MM.1S (cell line): Measurements from ENCODE around the gene ESF1.

Source experiments
- DNase-seq: peaks from one replicate; pipeline ENCODE4 v3.0.0-alpha.2; 2015
- H2AFZ ChIP-seq: fragments of 300-600 bp; sonication (generic); 2 replicates; pipeline ENCODE4 v1.6.0; 2016; ENCODE audit warnings: antibody characterized with exemption, low read length
- H3F3A ChIP-seq: fragments of 300-600 bp; sonication (generic); 2 replicates; pipeline ENCODE4 v1.6.1; 2016; ENCODE audit warnings: mild to moderate bottlenecking, antibody characterized with exemption, low read length, moderate library complexity, mixed read lengths; ENCODE audit not compliant: insufficient read depth
- H3K27ac ChIP-seq: fragments of 300-600 bp; sonication (generic); 2 replicates; pipeline ENCODE4 v1.5.1; 2016; ENCODE audit warnings: mild to moderate bottlenecking, low read length
- H3K27me3 ChIP-seq: fragments of 300-600 bp; sonication (generic); replicated peaks from 2 replicates; pipeline ENCODE4 v1.6.0; 2016; ENCODE audit warnings: low read length; ENCODE audit not compliant: insufficient read depth
- H3K36me3 ChIP-seq: fragments of 300-600 bp; sonication (generic); replicated peaks from 2 replicates; pipeline ENCODE4 v1.6.1; 2016; ENCODE audit warnings: mild to moderate bottlenecking, low read length, mixed read lengths; ENCODE audit not compliant: insufficient read depth
- H3K4me1 ChIP-seq: fragments of 300-600 bp; sonication (generic); 2 replicates; pipeline ENCODE4 v1.6.1; 2016; ENCODE audit warnings: low read length, mixed read lengths
- H3K4me2 ChIP-seq: fragments of 300-600 bp; sonication (generic); 2 replicates; pipeline ENCODE4 v1.6.0; 2016; ENCODE audit warnings: low read depth, low read length
- H3K4me3 ChIP-seq: fragments of 300-600 bp; sonication (generic); 2 replicates; pipeline ENCODE4 v1.5.1; 2016; ENCODE audit warnings: low read length, mixed read lengths
- H3K79me2 ChIP-seq: fragments of 300-600 bp; sonication (generic); 2 replicates; pipeline ENCODE4 v1.6.1; 2016; ENCODE audit warnings: mixed run types, low read length, mixed read lengths
- H3K9ac ChIP-seq: fragments of 300-600 bp; sonication (generic); 2 replicates; pipeline ENCODE4 v1.6.1; 2016; ENCODE audit warnings: low read length, mixed read lengths
- H3K9me2 ChIP-seq: fragments of 300-600 bp; sonication (generic); replicated peaks from 2 replicates; pipeline ENCODE4 v1.6.1; 2016; ENCODE audit warnings: mild to moderate bottlenecking, low read length, mixed read lengths; ENCODE audit not compliant: insufficient read depth
- H3K9me3 ChIP-seq: fragments of 300-600 bp; sonication (generic); replicated peaks from 2 replicates; pipeline ENCODE4 v1.6.1; 2016; ENCODE audit warnings: mild to moderate bottlenecking, low read length, mixed read lengths; ENCODE audit not compliant: insufficient read depth
- H4K20me1 ChIP-seq: fragments of 300-600 bp; sonication (generic); 2 replicates; pipeline ENCODE4 v1.6.1; 2016; ENCODE audit warnings: mild to moderate bottlenecking, low read length, moderate library complexity, mixed read lengths; ENCODE audit not compliant: insufficient read depth
- CTCF ChIP-seq: fragments of 300-600 bp; sonication (generic); IDR thresholded peaks from 2 replicates; pipeline ENCODE4 v1.5.1; 2016; ENCODE audit warnings: antibody characterized with exemption, low read length, mixed read lengths
- EZH2 ChIP-seq: fragments of 300-600 bp; sonication (generic); optimal IDR thresholded peaks from 2 replicates; pipeline ENCODE3; 2017; ENCODE audit warnings: low read depth, mild to moderate bottlenecking, antibody characterized with exemption, low read length, mixed read lengths
- EZH2phosphoT487 ChIP-seq: fragments of 300-600 bp; sonication (generic); IDR thresholded peaks from 2 replicates; pipeline ENCODE4 v1.6.1; 2018; ENCODE audit warnings: antibody characterized with exemption, low read length

Gene ESF1

GRCh38 chr20:13809855-13810254 lies 25.1 kb upstream of the ESF1 start:
- no peaks in the 10 kb centered on the region for H3F3A ChIP-seq
- H3K4me2 ChIP-seq = no peak overlapping the region
- no peak overlapping the region for H3K27ac ChIP-seq
- H4K20me1 ChIP-seq = no peaks in the 10 kb centered on the region
- no peaks in the 10 kb centered on the region for H3K9me2 ChIP-seq
- H3K36me3 ChIP-seq = peaks cover 7% of the 10 kb centered on the region; the same call in 1 of the 2 replicates
- H3K4me3 ChIP-seq = no peak overlapping the region
- no peak overlapping the region for H2AFZ ChIP-seq
- no peak overlapping the region for H3K9ac ChIP-seq
- no peak for TF ChIP-seq EZH2phosphoT487
- no peak for TF ChIP-seq EZH2
- TF ChIP-seq CTCF = no peak
- no peaks in the 10 kb centered on the region for H3K9me3 ChIP-seq
- no peaks in the 10 kb centered on the region for H3K27me3 ChIP-seq
- H3K4me1 ChIP-seq = no peaks in the 10 kb centered on the region
- DNase-seq = no peak
- H3K79me2 ChIP-seq = no peaks in the 10 kb centered on the region

- Histone ChIP-seq H3K9me2 (no peaks in the 10 kb centered on the region), H4K20me1 (no peaks in the 10 kb centered on the region)
These were observed 24.7 kb upstream of the ESF1 start for GRCh38 chr20:13809373-13809772.

GRCh38 chr20:13800728-13801134 lies 16.0 kb upstream of the ESF1 start:
- H3K4me1 ChIP-seq = no peaks in the 10 kb centered on the region
- no peaks in the 10 kb centered on the region for H3K79me2 ChIP-seq
- no peak overlapping the region for H3K4me3 ChIP-seq
- H4K20me1 ChIP-seq = no peaks in the 10 kb centered on the region
- TF ChIP-seq EZH2 = no peak
- no peak for TF ChIP-seq CTCF
- TF ChIP-seq EZH2phosphoT487 = no peak
- H3K4me2 ChIP-seq = no peak overlapping the region
- no peak overlapping the region for H2AFZ ChIP-seq
- no peaks in the 10 kb centered on the region for H3K27me3 ChIP-seq
- no peak overlapping the region for H3K9ac ChIP-seq
- no peaks in the 10 kb centered on the region for H3K9me3 ChIP-seq
- H3K36me3 ChIP-seq = peaks cover 2% of the 10 kb centered on the region; the same call in 1 of the 2 replicates
- no peak for DNase-seq
- H3K9me2 ChIP-seq = no peaks in the 10 kb centered on the region
- no peaks in the 10 kb centered on the region for H3F3A ChIP-seq
- H3K27ac ChIP-seq = no peak overlapping the region

More at GRCh38 chr20:13809373-13809772, 24.7 kb upstream of the ESF1 start:
- TF ChIP-seq EZH2phosphoT487 = no peak
- no peak for TF ChIP-seq EZH2
- no peak for TF ChIP-seq CTCF
- DNase-seq = no peak
- H2AFZ ChIP-seq = no peak overlapping the region
- H3K36me3 ChIP-seq = peaks cover 7% of the 10 kb centered on the region; the same call in 1 of the 2 replicates
- no peak overlapping the region for H3K4me3 ChIP-seq
- H3K27me3 ChIP-seq = no peaks in the 10 kb centered on the region
- no peaks in the 10 kb centered on the region for H3K9me3 ChIP-seq
- no peak overlapping the region for H3K27ac ChIP-seq
- no peak overlapping the region for H3K4me2 ChIP-seq
- H3K79me2 ChIP-seq = no peaks in the 10 kb centered on the region
- H3K9ac ChIP-seq = no peak overlapping the region
- H3F3A ChIP-seq = no peaks in the 10 kb centered on the region
- no peaks in the 10 kb centered on the region for H3K4me1 ChIP-seq

GRCh38 chr20:13799974-13800373 lies 15.3 kb upstream of the ESF1 start:
- H4K20me1 ChIP-seq = no peaks in the 10 kb centered on the region
- no peaks in the 10 kb centered on the region for H3K79me2 ChIP-seq
- DNase-seq = no peak
- TF ChIP-seq EZH2 = no peak
- no peak overlapping the region for H3K9ac ChIP-seq
- H3K9me3 ChIP-seq = no peaks in the 10 kb centered on the region
- H3K27me3 ChIP-seq = no peaks in the 10 kb centered on the region
- no peaks in the 10 kb centered on the region for H3K9me2 ChIP-seq
- H2AFZ ChIP-seq = no peak overlapping the region
- no peaks in the 10 kb centered on the region for H3K4me1 ChIP-seq
- H3K27ac ChIP-seq = no peak overlapping the region
- no peak overlapping the region for H3K4me3 ChIP-seq
- H3F3A ChIP-seq = no peaks in the 10 kb centered on the region
- H3K36me3 ChIP-seq = peaks cover 2% of the 10 kb centered on the region; the same call in 1 of the 2 replicates
- H3K4me2 ChIP-seq = no peak overlapping the region
